ENCODE measurements around the gene PC. TPM values are rescaled to one million over a fixed set of nuclear protein-coding genes. Genes with fewer than 3 reads are reported as not detected.

Gene PC
- total RNA-seq, 1 donor from 2014 or later, result 9.5 TPM

Other genes starting within 250 kb of the PC start
- gene SPTBN2, start 229.2 kb downstream of the PC start, total RNA-seq, result 88.6 and 208 TPM in 2 replicates
- 23.1 and 26.4 TPM in 2 replicates for gene RCE1, start 114.9 kb downstream of the PC start, total RNA-seq
- gene LRFN4, start 101.3 kb downstream of the PC start, total RNA-seq, result 26.2 and 32.8 TPM in 2 replicates
- gene C11orf86, start 16.9 kb upstream of the PC start, total RNA-seq, result not detected in 2 replicates
- gene SYT12, start 64.8 kb upstream of the PC start, total RNA-seq, result 0.87 and 10.6 TPM in 2 replicates
- 22.3 and 24.5 TPM in 2 replicates for gene RHOD, start 98.5 kb upstream of the PC start, total RNA-seq
- gene KDM2A, start 160.9 kb upstream of the PC start, total RNA-seq, result 24.7 and 92.4 TPM in 2 replicates

All from renal cortical epithelial cell (primary cell).